HepG2 (cell line): ENCODE data around the gene TEX35. TPM values are rescaled to one million over a fixed set of nuclear protein-coding genes. Genes with fewer than 3 reads are reported as not detected.

ENCODE experiments used
- ATAC-seq: fragments of 200-7000 bp; cut with Tn5 transposase; 3 replicates; pipeline ENCODE4 v1.9.1; 2020; ENCODE audit warnings: mild to moderate bottlenecking, moderate library complexity
- BruUV-seq: library from RNA; stranded (reverse); fragments of 400-500 nt; replicated peaks from 2 replicates; lab custom pipeline; 2021; lab: Mats Ljungman, UMichigan
- CTCF ChIA-PET: fragments of 300-600 bp; formaldehyde crosslinking; extraction: SDS; loops from one replicate; lab custom pipeline; 2021; ENCODE audit warnings: low total read pairs, inconsistent platforms, low intra/inter-chr PET ratio; lab: Yijun Ruan, JAX
- POLR2A ChIA-PET: fragments of 350-600 bp; sonication (Branson Sonifier 250); formaldehyde crosslinking; loops from one replicate; lab custom pipeline; 2020; ENCODE audit warnings: antibody characterized with exemption, inconsistent platforms; lab: Yijun Ruan, JAX
- DNase-seq: peaks from one replicate; pipeline ENCODE4 v3.0.0-alpha.2; 2015; ENCODE audit warnings: low spot score
- FAIRE-seq: peaks from 3 replicates; lab custom pipeline; 2011; peaks lifted over from hg19 to GRCh38; lab: Jason Lieb, UNC
- H2AFZ ChIP-seq: one replicate; pipeline ENCODE4 v1.6.1; 2011; ENCODE audit warnings: low read length, inconsistent platforms
- H3K27ac ChIP-seq: fragments of 300-600 bp; 3 replicates; pipeline ENCODE4 v1.8.0; 2011; ENCODE audit warnings: mixed run types, mild to moderate bottlenecking, mixed read lengths, low read length, inconsistent platforms; ENCODE audit not compliant: insufficient read depth; ENCODE audit errors: extremely low read length
- H3K27me3 ChIP-seq, 2 experiments: fragments of 200-600 bp in 1 of 2; 2 replicates in 1 of 2; 3 replicates in 1 of 2; pipeline versions ENCODE4 v1.6.0 to v1.8.0; 2011; ENCODE audit warnings: low read length in 2 of 2, mild to moderate bottlenecking in 2 of 2, moderate library complexity in 2 of 2, inconsistent platforms in 1 of 2; ENCODE audit not compliant: insufficient read depth in 2 of 2, control insufficient read depth in 1 of 2
- H3K36me3 ChIP-seq, 2 experiments: fragments of 200-600 bp in 1 of 2; replicated peaks in 1 of 2; 2 replicates in 1 of 2; 3 replicates in 1 of 2; pipeline versions ENCODE4 v1.5.1 to v1.8.0; 2011; ENCODE audit warnings: low read length in 2 of 2, inconsistent platforms in 1 of 2; ENCODE audit not compliant: insufficient read depth in 2 of 2, control insufficient read depth in 1 of 2
- H3K4me1 ChIP-seq: 2 replicates; pipeline ENCODE4 v1.5.1; 2012; ENCODE audit warnings: low read length, inconsistent platforms; ENCODE audit not compliant: insufficient read depth
- H3K4me2 ChIP-seq: 2 replicates; pipeline ENCODE4 v1.6.0; 2011; ENCODE audit warnings: low read depth, low read length, inconsistent platforms
- H3K4me3 ChIP-seq, 3 experiments: fragments of 200-600 bp in 1 of 3; sonication (generic), shearing (Covaris generic) in 1 of 3; replicated peaks in 1 of 3; 2 replicates each; pipeline ENCODE4 v1.5.1; 2011 to 2016; ENCODE audit warnings: low read length in 3 of 3, inconsistent platforms in 2 of 3, low read depth in 2 of 3, mild to moderate bottlenecking in 2 of 3, control low read depth in 1 of 3, mixed read lengths in 1 of 3; ENCODE audit not compliant: insufficient read depth in 1 of 3
- H3K79me2 ChIP-seq: one replicate; pipeline ENCODE4 v1.6.1; 2011; ENCODE audit warnings: low read length, inconsistent platforms; ENCODE audit not compliant: insufficient read depth
- H3K9ac ChIP-seq: 2 replicates; pipeline ENCODE4 v1.6.0; 2011; ENCODE audit warnings: mild to moderate bottlenecking, low read depth, low read length, inconsistent platforms; ENCODE audit not compliant: insufficient read depth
- H3K9me3 ChIP-seq: 2 replicates; pipeline ENCODE4 v1.5.1; 2012; ENCODE audit warnings: mild to moderate bottlenecking, low read length
- H4K20me1 ChIP-seq: 2 replicates; pipeline ENCODE4 v1.6.0; 2011; ENCODE audit warnings: inconsistent platforms, mild to moderate bottlenecking, low read length, moderate library complexity; ENCODE audit not compliant: insufficient read depth
- FOXO1 ChIP-seq: sonication (generic); formaldehyde crosslinking; IDR thresholded peaks from 2 replicates; pipeline ENCODE4 v1.4.0; 2020; ENCODE audit warnings: missing genetic modification reagents
- HNRNPH1 ChIP-seq: fragments of 200-400 bp; formaldehyde crosslinking; optimal IDR thresholded peaks from 2 replicates; pipeline ENCODE3; 2017; ENCODE audit warnings: mild to moderate bottlenecking, low read depth, low read length
- JUN ChIP-seq: sonication (generic); formaldehyde crosslinking; IDR thresholded peaks from 2 replicates; pipeline ENCODE4 v1.4.0; 2020; ENCODE audit warnings: mild to moderate bottlenecking, missing genetic modification reagents
- NCOR1 ChIP-seq: fragments of 200-600 bp; sonication (generic); IDR thresholded peaks from 2 replicates; pipeline ENCODE4 v1.7.0; 2017; ENCODE audit warnings: antibody characterized with exemption, low read length, borderline replicate concordance
- REL ChIP-seq: sonication (generic); formaldehyde crosslinking; conservative IDR thresholded peaks from 2 replicates; pipeline ENCODE4 v1.8.0; 2022; ENCODE audit warnings: mild to moderate bottlenecking, missing genetic modification reagents, moderate library complexity
- SKI ChIP-seq: fragments of 450-650 bp; IDR thresholded peaks from one replicate; pipeline ENCODE4 v1.6.1; 2018; ENCODE audit warnings: mild to moderate bottlenecking; ENCODE audit not compliant: partially characterized antibody
- ZNF256 ChIP-seq: sonication (generic); formaldehyde crosslinking; conservative IDR thresholded peaks from 2 replicates; pipeline ENCODE4 v1.4.0; 2020; ENCODE audit warnings: missing genetic modification reagents
- ZNF282 ChIP-seq: fragments of 450-650 bp; IDR thresholded peaks from 2 replicates; pipeline ENCODE4 v1.6.1; 2018; ENCODE audit not compliant: partially characterized antibody
- ZNF354B ChIP-seq: sonication (generic); formaldehyde crosslinking; IDR thresholded peaks from 2 replicates; pipeline ENCODE4 v1.8.0; 2022; ENCODE audit warnings: mild to moderate bottlenecking, missing genetic modification reagents
- WGBS: methylation state at CpG from one replicate; pipeline ENCODE4 v1.1.6; 2017; ENCODE audit warnings: low lambda C conversion rate; 5-methylcytosine and 5-hydroxymethylcytosine counted together
- in situ Hi-C: cut with HindIII; loops from 2 replicates; pipeline ENCODE4 v1.10.0; 2017; ENCODE audit warnings: low pct_unique_long_range_greater_than_20kb; ENCODE audit not compliant: extremely low pct_ligation_motif_present
- intact Hi-C: fragments of 100-400 bp; cut with micrococcal nuclease; formaldehyde crosslinking; loops from one replicate; pipeline ENCODE4 v1.10.0; 2022; ENCODE audit not compliant: unreplicated experiment
- polyA plus RNA-seq, 8 experiments: library from polyadenylated mRNA; depleted of rRNA in 3 of 8; stranded (reverse) in 7 of 8; unstranded in 1 of 8; fragments of >200 nt; fragmentation: Illumina TruSeq in 4 of 8; extraction: Trizol in 4 of 8; gene quantifications; 2 replicates each; pipeline versions ENCODE4 v1.2.1 to v1.2.3, GENCODE V29; 2011 to 2016; ENCODE audit warnings: low read depth in 4 of 8, missing spikeins in 1 of 8, mixed read lengths in 1 of 8; ENCODE audit not compliant: insufficient read depth in 1 of 8
- total RNA-seq, 5 experiments: library from RNA; depleted of rRNA; stranded (reverse); fragments of >200 nt; fragmentation: Illumina TruSeq; extraction: Trizol; gene quantifications; 2 replicates each; pipeline ENCODE4 v1.2.3, GENCODE V29; 2016; ENCODE audit warnings: low read depth in 1 of 5
- TF ChIP-seq, protein P1 (sequence below): sonication (generic); formaldehyde crosslinking; IDR thresholded peaks from 2 replicates; pipeline ENCODE4 v1.8.0; 2022; ENCODE audit warnings: mild to moderate bottlenecking, missing genetic modification reagents, moderate library complexity
- TF ChIP-seq, protein P2 (sequence below): sonication (generic); formaldehyde crosslinking; IDR thresholded peaks from 2 replicates; pipeline ENCODE4 v1.5.0; 2020; ENCODE audit warnings: mild to moderate bottlenecking, missing genetic modification reagents, moderate library complexity

Gene TEX35
- total and polyA plus RNA-seq, 2 of the 13 experiments (the other 11 are each of a cell fraction or from before 2014, with no cell fraction given), result not detected

DNA sequence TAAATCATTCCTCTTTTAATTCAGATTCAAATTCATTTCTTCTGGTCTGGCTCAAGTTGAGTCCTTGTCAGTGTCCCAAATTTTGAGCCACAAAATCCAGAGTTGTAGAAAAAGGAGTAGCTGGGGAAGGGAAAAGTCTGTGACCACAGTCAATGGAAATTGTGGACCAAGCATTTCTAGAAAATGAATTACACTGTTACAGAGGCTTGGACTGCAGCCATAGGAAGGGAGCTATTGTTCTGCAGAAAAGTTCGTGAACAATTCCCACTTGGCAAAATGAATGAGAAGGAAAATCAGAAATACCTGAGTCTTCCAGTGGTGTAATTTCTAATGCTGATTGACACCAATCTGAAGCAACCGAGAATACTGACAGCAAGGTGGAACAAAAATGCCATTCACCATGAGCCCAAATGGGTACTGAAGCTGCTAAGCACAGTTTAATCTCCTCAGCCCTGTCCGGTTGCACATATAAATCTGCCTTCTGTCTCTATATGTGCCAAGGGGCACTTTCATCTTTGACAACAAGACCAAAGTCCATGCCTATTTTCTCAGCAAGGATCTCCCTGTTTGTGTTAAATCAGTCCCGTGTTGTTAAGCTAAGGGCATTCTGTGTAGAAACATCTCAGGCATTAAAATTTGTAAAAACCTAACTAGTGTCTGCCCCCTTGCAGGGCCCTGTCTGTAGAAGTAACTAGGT lies 51.3 kb downstream of the TEX35 start (continued):
- TF ChIP-seq ZNF256 (no peak), ZNF282 (no peak), FOXO1 (peak; percentile 36; the same call in 1 of the 2 replicates)
- TF ChIP-seq, protein P1, sequence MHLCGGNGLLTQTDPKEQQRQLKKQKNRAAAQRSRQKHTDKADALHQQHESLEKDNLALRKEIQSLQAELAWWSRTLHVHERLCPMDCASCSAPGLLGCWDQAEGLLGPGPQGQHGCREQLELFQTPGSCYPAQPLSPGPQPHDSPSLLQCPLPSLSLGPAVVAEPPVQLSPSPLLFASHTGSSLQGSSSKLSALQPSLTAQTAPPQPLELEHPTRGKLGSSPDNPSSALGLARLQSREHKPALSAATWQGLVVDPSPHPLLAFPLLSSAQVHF, result no peak

DNA sequence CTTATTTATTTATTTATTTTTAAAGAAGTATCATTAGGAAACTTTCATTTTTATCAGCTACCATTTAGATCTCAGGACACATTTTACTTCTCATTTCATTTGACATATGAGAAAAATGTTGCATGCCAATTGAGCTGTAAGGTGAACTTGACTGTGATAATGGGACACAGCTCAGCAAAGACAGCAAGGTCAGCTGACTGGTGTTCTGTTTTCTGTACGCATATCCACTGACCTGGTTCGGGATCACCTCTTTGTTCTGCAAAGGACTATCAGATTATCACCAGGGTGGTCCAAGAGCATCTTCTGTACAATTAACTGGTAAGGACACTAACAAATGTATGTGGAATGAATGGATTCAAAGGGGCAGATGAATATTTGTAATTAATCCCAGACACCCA lies 51.9 kb downstream of the TEX35 start:
- POLR2A ChIA-PET, result interaction anchor here (0.8 to 1.9 kb wide), 3 partner anchors 14 to 56 kb away, joined by 3 to 11 read pairs (median 5); no protein-coding TSS in a partner anchor
- no peak overlapping the region for H3K4me3 ChIP-seq
- DNase-seq, result no peak
- peak; percentile 59 for FAIRE-seq
- H3K27me3 ChIP-seq, result no peaks in the 10 kb centered on the region
- peaks cover 21% of the 10 kb centered on the region for H3K4me1 ChIP-seq
- WGBS, result 24% methylated on average over 2 of the region's 2 CpGs
- H3K9me3 ChIP-seq, result 0 out of 2 replicates have a peak, but pooled peaks cover 6% of the 10 kb centered on the region
- no peaks in the 10 kb centered on the region for H3K79me2 ChIP-seq
- H4K20me1 ChIP-seq, result no peaks in the 10 kb centered on the region
- TF ChIP-seq SKI, result peak; percentile 26
- no peak for TF ChIP-seq JUN (CRISPR knock-in tag)
- TF ChIP-seq HNRNPH1, result no peak
- TF ChIP-seq, protein P2, sequence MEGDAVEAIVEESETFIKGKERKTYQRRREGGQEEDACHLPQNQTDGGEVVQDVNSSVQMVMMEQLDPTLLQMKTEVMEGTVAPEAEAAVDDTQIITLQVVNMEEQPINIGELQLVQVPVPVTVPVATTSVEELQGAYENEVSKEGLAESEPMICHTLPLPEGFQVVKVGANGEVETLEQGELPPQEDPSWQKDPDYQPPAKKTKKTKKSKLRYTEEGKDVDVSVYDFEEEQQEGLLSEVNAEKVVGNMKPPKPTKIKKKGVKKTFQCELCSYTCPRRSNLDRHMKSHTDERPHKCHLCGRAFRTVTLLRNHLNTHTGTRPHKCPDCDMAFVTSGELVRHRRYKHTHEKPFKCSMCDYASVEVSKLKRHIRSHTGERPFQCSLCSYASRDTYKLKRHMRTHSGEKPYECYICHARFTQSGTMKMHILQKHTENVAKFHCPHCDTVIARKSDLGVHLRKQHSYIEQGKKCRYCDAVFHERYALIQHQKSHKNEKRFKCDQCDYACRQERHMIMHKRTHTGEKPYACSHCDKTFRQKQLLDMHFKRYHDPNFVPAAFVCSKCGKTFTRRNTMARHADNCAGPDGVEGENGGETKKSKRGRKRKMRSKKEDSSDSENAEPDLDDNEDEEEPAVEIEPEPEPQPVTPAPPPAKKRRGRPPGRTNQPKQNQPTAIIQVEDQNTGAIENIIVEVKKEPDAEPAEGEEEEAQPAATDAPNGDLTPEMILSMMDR (CRISPR knock-in tag), result no peak
- TF ChIP-seq NCOR1, result peak; percentile 40; the same call in 1 of the 2 replicates
- TF ChIP-seq ZNF354B (CRISPR knock-in tag), result no peak
- no peak for TF ChIP-seq REL (CRISPR knock-in tag)
- TF ChIP-seq, all 625 proteins: peak for 2
- CTCF ChIA-PET, result no interaction called here
- Histone ChIP-seq H3K27ac (no peak overlapping the region), H3K36me3 (no peaks in the 10 kb centered on the region), H3K4me2 (peak overlapping the region; percentile 61), H2AFZ (no peak overlapping the region), H3K9ac (no peak overlapping the region)
- intact Hi-C loops, result no loop called here
- BruUV-seq, result no TSS peak
- in situ Hi-C loops, result no loop called here
- ATAC-seq, result peak; percentile 54
